Ishikawa (cell line): ENCODE measurements around the gene P3R3URF.

Source experiments
- CEBPB ChIP-seq: IDR thresholded peaks from 2 replicates; pipeline ENCODE4 v1.6.1; 2012
- CREB1 ChIP-seq: IDR thresholded peaks from 2 replicates; pipeline ENCODE4 v1.6.1; 2012; ENCODE audit warnings: low read depth
- EGR1 ChIP-seq: IDR thresholded peaks from 2 replicates; pipeline ENCODE4 v1.6.1; 2012
- EP300 ChIP-seq: IDR thresholded peaks from 2 replicates; pipeline ENCODE4 v1.6.1; 2012; ENCODE audit warnings: borderline replicate concordance
- NFIC ChIP-seq: IDR thresholded peaks from 2 replicates; pipeline ENCODE4 v1.6.1; 2012
- RAD21 ChIP-seq: IDR thresholded peaks from 2 replicates; pipeline ENCODE4 v1.6.1; 2012; ENCODE audit warnings: low read depth
- TAF1 ChIP-seq: IDR thresholded peaks from 2 replicates; pipeline ENCODE4 v1.6.1; 2012; ENCODE audit warnings: low read depth, mild to moderate bottlenecking
- TEAD4 ChIP-seq: IDR thresholded peaks from 2 replicates; pipeline ENCODE4 v1.6.1; 2012
- YY1 ChIP-seq: IDR thresholded peaks from 2 replicates; pipeline ENCODE4 v1.6.1; 2012; ENCODE audit warnings: low read depth
- ZBTB7A ChIP-seq: IDR thresholded peaks from 2 replicates; pipeline ENCODE4 v1.6.1; 2012; ENCODE audit warnings: low read depth
- TF ChIP-seq, protein P1 (sequence below): IDR thresholded peaks from 2 replicates; pipeline ENCODE4 v1.6.1; 2012
- TF ChIP-seq, protein P2 (sequence below): IDR thresholded peaks from 2 replicates; pipeline ENCODE4 v1.6.1; 2012; ENCODE audit warnings: low read depth, mild to moderate bottlenecking

DNA sequence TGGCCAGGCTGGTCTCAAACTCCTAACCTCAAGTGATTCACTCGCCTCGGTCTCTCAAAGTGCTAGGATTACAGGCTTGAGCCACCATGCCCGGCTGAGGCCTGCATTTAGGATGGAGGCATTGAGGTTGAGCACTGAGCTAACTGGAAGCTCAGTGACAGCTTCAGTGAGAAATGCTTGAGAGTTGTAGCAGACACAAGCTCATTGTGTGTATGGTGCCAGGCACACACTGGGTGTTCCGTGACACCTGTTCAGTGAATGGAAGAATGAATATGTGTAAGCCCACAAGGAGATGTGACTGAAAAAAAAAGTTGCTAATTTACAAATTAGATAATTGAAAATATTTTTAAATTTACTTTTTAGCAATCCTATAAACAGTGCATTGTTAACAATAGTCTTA, 48.7 kb upstream of the P3R3URF start:
- TF ChIP-seq TEAD4 (no peak), ZBTB7A (no peak), CREB1 (no peak), YY1 (no peak), EGR1 (no peak), EP300 (no peak), TAF1 (no peak), RAD21 (no peak), NFIC (no peak), CEBPB (no peak)
- TF ChIP-seq, protein P1, sequence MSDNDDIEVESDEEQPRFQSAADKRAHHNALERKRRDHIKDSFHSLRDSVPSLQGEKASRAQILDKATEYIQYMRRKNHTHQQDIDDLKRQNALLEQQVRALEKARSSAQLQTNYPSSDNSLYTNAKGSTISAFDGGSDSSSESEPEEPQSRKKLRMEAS: no peak
- TF ChIP-seq, protein P2, sequence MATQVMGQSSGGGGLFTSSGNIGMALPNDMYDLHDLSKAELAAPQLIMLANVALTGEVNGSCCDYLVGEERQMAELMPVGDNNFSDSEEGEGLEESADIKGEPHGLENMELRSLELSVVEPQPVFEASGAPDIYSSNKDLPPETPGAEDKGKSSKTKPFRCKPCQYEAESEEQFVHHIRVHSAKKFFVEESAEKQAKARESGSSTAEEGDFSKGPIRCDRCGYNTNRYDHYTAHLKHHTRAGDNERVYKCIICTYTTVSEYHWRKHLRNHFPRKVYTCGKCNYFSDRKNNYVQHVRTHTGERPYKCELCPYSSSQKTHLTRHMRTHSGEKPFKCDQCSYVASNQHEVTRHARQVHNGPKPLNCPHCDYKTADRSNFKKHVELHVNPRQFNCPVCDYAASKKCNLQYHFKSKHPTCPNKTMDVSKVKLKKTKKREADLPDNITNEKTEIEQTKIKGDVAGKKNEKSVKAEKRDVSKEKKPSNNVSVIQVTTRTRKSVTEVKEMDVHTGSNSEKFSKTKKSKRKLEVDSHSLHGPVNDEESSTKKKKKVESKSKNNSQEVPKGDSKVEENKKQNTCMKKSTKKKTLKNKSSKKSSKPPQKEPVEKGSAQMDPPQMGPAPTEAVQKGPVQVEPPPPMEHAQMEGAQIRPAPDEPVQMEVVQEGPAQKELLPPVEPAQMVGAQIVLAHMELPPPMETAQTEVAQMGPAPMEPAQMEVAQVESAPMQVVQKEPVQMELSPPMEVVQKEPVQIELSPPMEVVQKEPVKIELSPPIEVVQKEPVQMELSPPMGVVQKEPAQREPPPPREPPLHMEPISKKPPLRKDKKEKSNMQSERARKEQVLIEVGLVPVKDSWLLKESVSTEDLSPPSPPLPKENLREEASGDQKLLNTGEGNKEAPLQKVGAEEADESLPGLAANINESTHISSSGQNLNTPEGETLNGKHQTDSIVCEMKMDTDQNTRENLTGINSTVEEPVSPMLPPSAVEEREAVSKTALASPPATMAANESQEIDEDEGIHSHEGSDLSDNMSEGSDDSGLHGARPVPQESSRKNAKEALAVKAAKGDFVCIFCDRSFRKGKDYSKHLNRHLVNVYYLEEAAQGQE: no peak
